Activated T-cell treated with anti-CD3 and anti-CD28 coated beads, Interleukin-2, amount 50 U/mL, for 4 hours (primary cell): Measurements from ENCODE around the gene ZNF836. TPM values are rescaled to one million over a fixed set of nuclear protein-coding genes. Genes with fewer than 3 reads are reported as not detected.

Experiments
- ATAC-seq, 2 donors: fragments of 200-7000 bp; cut with Tn5 transposase; one replicate each; pipeline ENCODE4 v1.10.0; 2021
- DNase-seq: peaks from one replicate; pipeline ENCODE4 v3.0.0-alpha.2; 2020
- H3K27me3 Mint-ChIP-seq: one replicate; pipeline ENCODE4 v1.8.0; 2021; ENCODE audit warnings: low read depth, mixed read lengths
- H3K36me3 Mint-ChIP-seq: one replicate; pipeline ENCODE4 v1.8.0; 2022; ENCODE audit warnings: mixed read lengths; ENCODE audit not compliant: insufficient read depth
- H3K4me1 Mint-ChIP-seq: one replicate; pipeline ENCODE4 v1.8.0; 2021; ENCODE audit warnings: low read depth, mixed read lengths
- H3K4me3 Mint-ChIP-seq: one replicate; pipeline ENCODE4 v1.8.0; 2021; ENCODE audit warnings: mild to moderate bottlenecking, moderate library complexity, mixed read lengths
- H3K9me3 Mint-ChIP-seq: one replicate; pipeline ENCODE4 v1.8.0; 2021; ENCODE audit warnings: mixed read lengths
- total RNA-seq, 3 donors: library from RNA; stranded (reverse); gene quantifications; one replicate each; pipeline ENCODE4 v1.2.1, GENCODE V29; 2021

The ZNF836 gene
- total RNA-seq, 3 donors from 2014 or later = 2.0 to 4.3 (median 3.3) TPM

DNA sequence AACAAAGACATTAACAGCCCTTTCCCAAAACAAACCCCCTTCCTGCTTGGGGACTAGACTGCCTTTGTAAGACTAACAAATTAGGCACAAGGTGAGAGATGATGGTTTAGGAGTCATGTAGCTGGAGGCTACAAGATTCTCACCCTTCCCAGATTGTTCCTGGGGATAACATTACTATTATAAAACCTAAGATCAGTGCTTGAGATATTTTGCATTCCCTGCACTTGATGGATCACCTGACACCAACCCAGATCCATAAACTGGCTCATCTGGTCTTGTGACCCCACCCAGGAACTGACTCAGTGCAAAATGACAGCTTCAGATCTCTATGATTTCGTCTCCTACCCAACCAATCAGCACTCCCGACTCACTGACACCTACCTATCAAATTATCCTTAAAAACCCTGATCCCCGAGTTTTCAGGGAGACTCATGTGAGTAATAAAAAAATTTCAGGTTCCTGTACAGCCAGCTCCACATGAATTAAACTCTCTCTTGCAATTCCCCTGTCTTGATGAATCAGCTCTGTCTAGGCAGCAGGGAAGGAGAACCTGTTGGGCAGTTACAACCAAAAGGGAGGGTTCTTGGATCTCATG lies 29.3 kb downstream of the ZNF836 start:
- H3K27me3 Mint-ChIP-seq = no peaks in the 10 kb centered on the region

DNA sequence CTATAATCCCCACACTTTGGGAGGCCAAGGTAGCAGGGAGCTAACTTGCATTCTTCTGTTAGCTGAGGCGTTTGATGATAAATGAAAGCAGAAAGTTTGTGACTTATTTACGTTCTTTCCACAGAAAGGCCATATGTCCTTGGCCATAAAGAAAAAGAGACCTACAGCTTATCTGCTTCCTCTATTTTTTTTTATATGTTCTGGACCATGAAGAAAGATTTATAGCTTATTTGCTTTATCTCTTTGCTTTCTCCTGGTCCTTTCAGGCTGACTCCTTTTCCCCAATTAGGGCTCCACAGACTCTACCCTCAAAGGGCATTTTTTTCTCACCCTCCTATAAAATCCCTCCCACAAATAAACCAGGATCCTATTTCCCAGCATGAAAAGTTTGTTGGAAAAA lies 30.2 kb downstream of the ZNF836 start:
- Mint-ChIP-seq H3K36me3 (no peaks in the 10 kb centered on the region), H3K4me3 (no peak overlapping the region)

More for the DNA sequence above, 29.3 kb downstream of the ZNF836 start:
- Mint-ChIP-seq H3K4me1 (peaks cover 21% of the 10 kb centered on the region), H3K4me3 (no peak overlapping the region), H3K9me3 (peaks cover 13% of the 10 kb centered on the region), H3K36me3 (no peaks in the 10 kb centered on the region)
- ATAC-seq (no peak), DNase-seq (no peak)

DNA sequence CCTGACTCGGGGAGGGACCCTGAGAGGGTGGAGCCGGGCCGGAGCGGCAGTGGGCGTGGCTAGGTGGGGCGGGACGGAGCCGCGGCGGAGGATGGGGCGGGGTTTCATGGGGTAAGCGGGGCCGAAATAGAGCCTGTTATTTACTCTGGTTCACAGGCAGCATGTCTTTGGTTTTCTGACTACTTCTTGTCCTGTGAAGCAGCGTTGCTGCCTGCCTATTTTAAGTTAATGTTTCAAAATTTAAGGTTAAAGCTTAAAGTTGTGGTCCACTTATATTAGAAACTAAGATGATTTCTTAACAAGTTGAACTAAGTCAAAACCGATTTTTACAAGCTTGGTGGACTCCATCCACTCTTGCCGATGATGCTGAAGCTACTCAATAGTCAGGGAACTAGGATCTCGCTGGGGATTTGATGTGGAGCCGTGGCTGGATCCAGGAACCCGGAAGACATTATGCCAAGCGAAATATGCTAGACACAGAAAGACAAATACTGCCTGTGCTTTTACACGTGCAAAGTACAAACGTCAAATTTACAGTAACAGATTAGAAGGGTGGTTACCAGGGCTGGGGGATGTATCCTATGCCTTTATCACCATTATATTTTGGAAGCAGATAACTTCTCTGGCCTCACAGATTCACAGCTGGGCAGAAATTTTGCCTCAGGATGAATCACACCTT lies 31.2 kb downstream of the ZNF836 start:
- Mint-ChIP-seq H3K9me3 (peaks cover 12% of the 10 kb centered on the region), H3K36me3 (peaks cover 5% of the 10 kb centered on the region), H3K4me3 (peak overlapping the region; percentile 94), H3K27me3 (no peaks in the 10 kb centered on the region), H3K4me1 (peaks cover 21% of the 10 kb centered on the region)
- ATAC-seq = peak; percentile 98 to 99
- DNase-seq = peak; percentile 98

More for the DNA sequence above, 30.2 kb downstream of the ZNF836 start:
- H3K9me3 Mint-ChIP-seq = peaks cover 13% of the 10 kb centered on the region
- DNase-seq = no peak
- no peaks in the 10 kb centered on the region for H3K27me3 Mint-ChIP-seq
- ATAC-seq = no peak
- peaks cover 21% of the 10 kb centered on the region for H3K4me1 Mint-ChIP-seq

DNA sequence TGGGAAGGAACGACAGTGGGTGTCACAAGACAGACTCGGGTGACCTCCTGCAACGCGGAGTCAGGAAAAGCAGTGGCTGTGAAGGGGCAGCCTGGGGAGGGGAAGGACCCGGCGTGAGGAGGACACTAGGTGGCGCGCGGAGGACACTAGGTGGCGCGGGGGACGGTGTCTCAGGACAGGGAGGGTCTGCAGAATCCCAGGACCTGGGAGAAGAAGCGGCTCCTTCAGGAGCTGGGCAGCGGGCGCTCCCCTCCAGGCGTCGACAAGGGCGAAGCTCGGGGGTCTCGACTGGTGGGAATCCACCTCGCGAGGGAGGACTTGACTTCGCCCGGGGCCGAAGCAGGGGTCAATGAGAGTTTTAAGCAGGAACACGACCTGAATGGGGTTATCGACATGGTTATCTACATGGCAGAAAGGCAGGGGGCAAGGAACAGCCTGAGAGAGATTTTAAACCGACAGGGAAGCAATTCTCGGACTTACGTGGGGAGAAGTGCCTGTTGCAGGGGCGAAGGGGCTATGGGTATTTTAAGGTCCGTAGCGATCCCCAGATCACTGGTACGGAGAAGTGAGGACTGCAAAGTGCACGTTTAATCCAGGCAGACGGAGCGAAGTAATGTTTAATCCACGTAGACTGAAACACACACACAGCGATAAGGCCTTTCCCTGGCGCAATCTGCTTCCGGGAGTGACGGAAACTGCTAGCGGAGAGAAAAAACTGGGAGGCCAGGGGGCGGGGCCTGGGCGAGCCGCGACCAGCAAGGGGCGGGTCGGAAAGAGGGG lies 32.0 kb downstream of the ZNF836 start, which contains the start of gene ZNF616:
ZNF616 (minus strand) TSS at position 687 of the 780 bp plus-strand sequence. CDS start 9,426 bp downstream, outside the sequence.
- peak; percentile 76 to 78 for ATAC-seq
- Mint-ChIP-seq H3K9me3 (peaks cover 11% of the 10 kb centered on the region), H3K36me3 (peaks cover 11% of the 10 kb centered on the region), H3K27me3 (no peaks in the 10 kb centered on the region), H3K4me1 (peaks cover 23% of the 10 kb centered on the region), H3K4me3 (peak within 1 kb of the TSS; percentile 94)
- DNase-seq = peak; percentile 60

DNA sequence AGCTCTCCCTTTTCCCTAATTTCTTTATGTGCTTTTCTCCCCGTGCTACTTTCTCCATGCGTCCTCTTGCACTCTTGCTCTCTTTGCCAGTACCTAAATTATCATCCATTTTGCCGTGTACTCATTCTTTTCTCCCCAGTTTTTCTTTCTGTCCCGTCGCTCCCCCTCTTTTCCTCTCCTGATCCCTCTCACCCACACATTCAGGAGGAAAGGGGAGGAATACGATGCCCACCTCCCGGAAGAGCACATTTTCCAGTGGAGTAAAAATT lies 32.5 kb downstream of the ZNF836 start:
- no peak for ATAC-seq
- H3K27me3 Mint-ChIP-seq = no peaks in the 10 kb centered on the region

DNA sequence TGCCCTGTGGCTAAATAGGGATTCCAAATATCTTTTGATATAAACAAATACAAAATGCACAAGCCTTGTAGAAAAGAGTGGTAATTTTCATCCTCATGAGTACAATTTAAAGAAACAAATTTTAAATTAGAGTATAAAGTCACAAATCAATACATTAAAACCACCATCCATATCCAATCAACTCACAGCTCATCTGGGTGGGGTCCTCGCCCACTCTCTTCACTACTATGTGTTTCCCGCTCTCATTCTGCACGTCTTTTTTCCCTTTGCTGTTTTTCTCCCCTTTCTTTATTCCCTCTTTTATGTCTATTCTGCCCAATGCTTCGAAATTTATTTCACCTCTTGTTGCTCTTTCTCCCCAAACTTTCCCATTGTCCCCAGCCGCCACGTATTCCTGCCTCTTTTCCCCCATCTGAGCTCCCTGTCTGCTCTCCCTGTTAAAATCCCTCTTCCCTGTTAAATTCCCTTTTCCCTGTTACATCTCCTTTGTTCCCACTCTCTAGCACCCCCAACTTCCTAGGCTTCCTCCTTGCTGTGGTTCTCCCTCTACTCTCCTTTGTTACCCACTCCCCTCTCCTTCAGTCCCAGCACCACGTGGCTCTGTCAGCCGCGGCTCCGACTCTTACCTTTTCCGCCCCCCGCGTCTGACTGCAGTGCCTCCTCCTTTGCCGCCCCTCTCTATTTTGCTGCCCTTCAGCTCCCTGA lies 33.0 kb downstream of the ZNF836 start:
- Mint-ChIP-seq H3K27me3 (no peaks in the 10 kb centered on the region), H3K9me3 (peaks cover 15% of the 10 kb centered on the region), H3K4me1 (peaks cover 23% of the 10 kb centered on the region), H3K36me3 (peaks cover 17% of the 10 kb centered on the region), H3K4me3 (peak overlapping the region; percentile 94)
- DNase-seq (peak; percentile 9), ATAC-seq (no peak)

More for the DNA sequence above, 32.5 kb downstream of the ZNF836 start:
- DNase-seq = no peak
- Mint-ChIP-seq H3K4me3 (peak overlapping the region; percentile 94), H3K9me3 (peaks cover 13% of the 10 kb centered on the region), H3K4me1 (peaks cover 23% of the 10 kb centered on the region), H3K36me3 (peaks cover 14% of the 10 kb centered on the region)

DNA sequence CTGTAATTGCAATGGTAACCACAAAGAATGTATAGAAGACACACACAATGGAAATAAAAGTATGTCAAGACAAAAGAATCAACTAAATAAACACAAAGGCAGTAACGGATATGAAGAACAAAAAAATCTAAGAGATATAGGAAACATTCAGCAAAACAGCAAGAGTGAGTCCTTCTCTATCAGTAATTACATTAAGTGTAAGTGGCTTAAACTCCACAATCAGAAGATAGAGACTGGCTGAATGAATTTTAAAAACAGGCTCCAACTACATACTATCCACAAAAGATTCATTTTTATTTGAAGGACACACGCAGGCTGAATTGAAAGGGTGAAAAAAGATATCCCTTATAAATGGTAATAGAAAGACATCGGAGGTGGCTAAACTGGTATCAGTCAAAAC lies 51.1 kb downstream of the ZNF836 start:
- Mint-ChIP-seq H3K4me1 (no peaks in the 10 kb centered on the region), H3K4me3 (no peak overlapping the region), H3K27me3 (no peaks in the 10 kb centered on the region), H3K36me3 (peaks cover 90% of the 10 kb centered on the region), H3K9me3 (peaks cover 63% of the 10 kb centered on the region)
- no peak for ATAC-seq
- DNase-seq = no peak

DNA sequence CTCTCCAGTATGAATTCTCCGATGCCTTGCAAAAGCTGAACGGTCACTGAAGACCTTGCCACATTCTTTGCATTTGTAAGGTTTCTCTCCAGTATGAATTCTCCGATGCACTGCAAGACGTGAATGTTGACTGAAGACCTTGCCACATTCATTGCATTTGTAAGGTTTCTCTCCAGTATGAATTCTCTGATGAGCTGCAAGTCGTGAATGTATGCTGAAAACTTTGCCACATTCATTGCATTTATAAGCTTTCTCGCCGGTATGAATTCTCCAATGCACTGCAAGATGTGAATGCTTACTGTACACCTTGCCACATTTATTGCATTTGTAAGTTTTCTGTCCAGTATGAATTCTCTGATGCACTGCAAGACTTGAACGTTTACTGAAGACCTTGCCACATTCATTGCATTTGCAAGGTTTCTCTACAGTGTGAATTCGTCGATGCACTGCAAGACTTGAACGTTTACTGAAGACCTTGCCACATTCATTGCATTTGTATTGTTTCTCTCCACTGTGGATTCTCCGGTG lies 55.8 kb downstream of the ZNF836 start:
- DNase-seq (no peak), ATAC-seq (no peak)
- H3K27me3 Mint-ChIP-seq = no peaks in the 10 kb centered on the region
- H3K4me3 Mint-ChIP-seq = no peak overlapping the region
- no peaks in the 10 kb centered on the region for H3K4me1 Mint-ChIP-seq
- peaks cover 63% of the 10 kb centered on the region for H3K36me3 Mint-ChIP-seq
- peaks cover 75% of the 10 kb centered on the region for H3K9me3 Mint-ChIP-seq

DNA sequence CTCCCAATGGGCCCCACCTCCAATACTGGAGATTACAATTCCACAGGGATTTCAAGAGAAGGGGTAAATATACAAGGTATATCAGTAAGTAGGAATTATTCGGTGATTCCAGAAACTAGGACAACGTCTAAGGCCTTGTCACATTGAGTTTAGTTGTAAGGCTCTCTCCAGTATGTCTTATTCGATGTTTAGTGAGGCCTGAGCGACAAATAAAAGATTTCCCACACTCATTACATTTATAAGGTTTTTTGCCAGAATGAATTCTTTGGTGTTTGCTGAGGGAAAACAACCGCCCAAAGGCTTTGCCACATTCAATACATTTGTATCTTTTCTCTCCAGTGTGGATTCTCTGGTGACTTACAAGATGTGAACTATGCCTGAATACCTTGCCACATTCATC lies 56.7 kb downstream of the ZNF836 start:
- ATAC-seq = no peak
- peaks cover 73% of the 10 kb centered on the region for H3K9me3 Mint-ChIP-seq
- DNase-seq = no peak
- H3K36me3 Mint-ChIP-seq = peaks cover 54% of the 10 kb centered on the region
- H3K4me1 Mint-ChIP-seq = no peaks in the 10 kb centered on the region
- H3K4me3 Mint-ChIP-seq = no peak overlapping the region
- no peaks in the 10 kb centered on the region for H3K27me3 Mint-ChIP-seq

DNA sequence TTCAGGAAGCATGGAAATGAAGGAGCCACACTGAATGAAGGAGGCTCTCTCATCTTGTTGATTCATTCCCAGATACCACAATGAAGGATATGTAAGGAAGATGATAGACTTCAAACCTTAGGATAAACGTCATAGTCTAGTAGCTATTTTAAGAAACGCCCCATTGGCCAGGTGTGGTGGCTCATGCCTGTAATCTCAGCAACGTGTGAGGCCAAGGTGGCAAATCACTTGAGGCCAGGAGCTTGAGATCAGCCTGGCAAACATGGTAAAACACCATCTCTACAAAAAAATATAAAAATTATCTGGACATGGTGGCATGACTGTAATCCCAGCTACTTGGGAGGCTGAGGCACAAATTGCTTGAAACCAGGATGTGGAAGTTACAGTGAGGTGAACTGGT lies 58.8 kb downstream of the ZNF836 start:
- H3K4me1 Mint-ChIP-seq = no peaks in the 10 kb centered on the region
- DNase-seq (no peak), ATAC-seq (no peak)
- no peak overlapping the region for H3K4me3 Mint-ChIP-seq
- peaks cover 68% of the 10 kb centered on the region for H3K9me3 Mint-ChIP-seq
- H3K27me3 Mint-ChIP-seq = no peaks in the 10 kb centered on the region
- peaks cover 33% of the 10 kb centered on the region for H3K36me3 Mint-ChIP-seq

DNA sequence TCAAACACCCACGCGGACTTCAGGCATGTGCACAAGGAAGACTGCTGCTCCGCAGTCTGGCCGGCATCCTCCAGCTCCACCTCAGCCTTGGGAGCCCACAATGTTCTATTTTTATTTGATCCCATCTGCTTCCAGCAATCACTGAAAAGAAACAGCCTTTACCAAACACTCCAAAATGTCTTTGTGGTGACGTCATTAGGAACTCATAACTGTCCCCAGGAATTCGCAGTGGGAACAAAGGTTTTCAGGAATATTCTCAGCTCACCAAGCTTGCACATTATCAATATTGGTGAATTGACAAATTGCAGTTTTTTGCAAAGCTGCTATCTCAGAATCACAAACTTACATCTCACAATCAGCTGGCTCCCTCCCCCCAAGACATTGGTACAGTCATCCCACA lies 60.6 kb downstream of the ZNF836 start:
- no peaks in the 10 kb centered on the region for H3K27me3 Mint-ChIP-seq
- DNase-seq (no peak), ATAC-seq (no peak)
- H3K4me1 Mint-ChIP-seq = no peaks in the 10 kb centered on the region
- peaks cover 66% of the 10 kb centered on the region for H3K9me3 Mint-ChIP-seq
- H3K4me3 Mint-ChIP-seq = no peak overlapping the region
- H3K36me3 Mint-ChIP-seq = peaks cover 21% of the 10 kb centered on the region
